ENCODE measurements around the gene POFUT1.

DNA sequence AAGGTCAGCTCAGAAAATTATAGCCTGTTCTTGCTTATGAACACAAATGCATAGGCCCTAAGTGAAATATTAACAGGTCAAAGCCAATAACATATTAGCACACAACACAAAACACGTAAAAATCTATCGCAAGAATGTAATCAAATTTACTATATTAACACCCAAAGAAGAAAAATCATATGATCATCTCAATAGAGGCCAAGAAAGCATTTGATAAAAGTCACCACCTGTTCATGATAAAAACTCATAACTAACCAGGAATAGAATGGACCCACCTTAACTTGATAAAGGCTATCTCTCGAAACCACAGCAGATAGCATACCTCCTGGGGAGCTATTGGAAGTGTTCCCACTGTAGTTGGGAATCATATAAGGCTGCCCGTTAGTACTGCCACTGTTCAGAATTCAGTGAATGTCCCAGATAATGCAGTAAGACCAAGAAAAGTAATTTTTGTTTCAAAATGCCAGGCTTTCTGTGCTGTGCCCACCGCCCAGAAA, 21.6 kb downstream of the POFUT1 start:
- TF ChIP-seq CTCF (conservative IDR thresholded peaks at IDR 0.05; ENCODE audit: low read depth, low read length): no peak
- no peak for TF ChIP-seq EZH2 (IDR thresholded peaks at IDR 0.05; ENCODE audit: low read length, unreplicated experiment)
- TF ChIP-seq EZH2phosphoT487 (IDR thresholded peaks at IDR 0.05; ENCODE audit: borderline replicate concordance, low read length): no peak
